Stimulated activated naive B cell treated with anti-CD40 and anti-IgM and Interleukin-4, amounts not matched to agents 10 μg/mL and 1 μg/mL and 100 μg/mL, for 72 hours (primary cell): ENCODE results near the gene ZNF286A.
"Not testable (repeated sequence)": the region's sequence is repeated elsewhere in the genome, so short reads cannot be mapped to it uniquely, and the experiment has no call there.

Source experiments
- ATAC-seq, 2 donors: fragments of 150-1000 bp; cut with Tn5 transposase; replicated peaks; 2 replicates each; pipeline ENCODE4 v1.10.0; 2021; ENCODE audit warnings: moderate library complexity in 1 of 2
- DNase-seq: peaks from one replicate; pipeline ENCODE4 v3.0.0; 2021
- H3K27ac Mint-ChIP-seq: one replicate; pipeline ENCODE4 v1.8.0; 2022; ENCODE audit warnings: mild to moderate bottlenecking, mixed read lengths
- H3K27me3 Mint-ChIP-seq, 2 donors: one replicate each; pipeline ENCODE4 v1.8.0; 2022; ENCODE audit warnings: mixed read lengths in 2 of 2
- H3K36me3 Mint-ChIP-seq, 2 donors: one replicate each; pipeline ENCODE4 v1.8.0; 2022; ENCODE audit warnings: mixed read lengths in 2 of 2, mild to moderate bottlenecking in 1 of 2
- H3K4me1 Mint-ChIP-seq, 2 donors: one replicate each; pipeline ENCODE4 v1.8.0; 2022; ENCODE audit warnings: mixed read lengths in 2 of 2, mild to moderate bottlenecking in 1 of 2
- H3K4me3 Mint-ChIP-seq, 2 donors: one replicate each; pipeline ENCODE4 v1.8.0; 2022; ENCODE audit warnings: mild to moderate bottlenecking in 2 of 2, mixed read lengths in 2 of 2, moderate library complexity in 1 of 2
- H3K9me3 Mint-ChIP-seq, 2 donors: one replicate each; pipeline ENCODE4 v1.8.0; 2022; ENCODE audit warnings: mixed read lengths in 2 of 2, mild to moderate bottlenecking in 1 of 2

ZNF286A gene

DNA sequence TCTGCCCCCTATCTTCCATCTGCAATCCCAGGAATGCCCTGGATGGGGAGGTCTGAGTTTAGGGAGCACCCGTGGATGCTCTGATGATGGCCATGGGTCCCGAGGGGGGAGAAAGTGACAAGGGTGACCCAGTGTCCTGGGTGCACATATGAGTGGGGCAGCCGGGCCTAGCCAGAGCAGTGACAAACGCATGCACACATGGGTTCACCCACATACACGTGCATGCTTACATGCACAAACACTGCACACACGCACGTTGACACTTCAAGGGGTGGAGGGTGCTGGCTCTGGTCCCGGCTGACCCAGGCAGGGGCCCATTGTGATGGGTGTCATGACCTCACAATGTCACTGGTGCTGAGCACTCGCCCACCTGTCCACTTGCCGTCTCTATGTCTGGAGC is 32.3 kb downstream of the ZNF286A start, which contains the start of gene TBC1D26:
TSS of gene TBC1D26 (plus strand) at position 384 of the 400 bp plus-strand sequence. CDS start 3,066 bp downstream, outside the sequence.
- not testable (repeated sequence) for H3K9me3 Mint-ChIP-seq, DNase-seq, H3K27ac Mint-ChIP-seq, H3K4me3 Mint-ChIP-seq, H3K36me3 Mint-ChIP-seq, ATAC-seq, H3K4me1 Mint-ChIP-seq, H3K27me3 Mint-ChIP-seq

DNA sequence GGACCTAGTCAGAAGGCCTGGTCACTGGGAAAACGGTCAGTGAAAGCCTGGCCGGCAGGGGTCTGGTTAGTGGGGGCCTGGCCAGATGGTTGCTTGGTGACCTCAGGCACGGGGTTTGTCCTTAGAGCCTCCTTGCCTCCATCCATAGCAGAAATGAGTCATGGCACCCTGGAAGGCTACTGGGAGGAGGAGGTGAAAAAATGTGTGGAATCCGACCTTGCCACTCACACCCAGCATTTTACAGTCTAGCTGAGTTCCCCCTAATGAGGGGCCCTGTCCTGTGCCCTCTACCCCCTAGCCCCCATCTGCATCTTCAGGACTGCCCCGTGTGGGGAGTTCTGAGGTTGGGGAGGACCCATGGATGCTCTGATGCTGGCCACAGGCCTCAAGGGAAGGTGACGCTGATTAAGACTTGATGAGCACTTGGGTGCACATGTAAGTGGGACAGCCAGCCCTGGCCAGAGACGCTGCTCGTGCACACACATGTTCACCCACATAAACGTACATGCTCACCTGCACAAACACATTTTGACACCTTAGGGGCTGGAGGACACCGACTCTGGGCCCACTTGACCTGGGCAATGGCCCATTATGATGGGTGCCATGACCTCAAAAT is 33.7 kb downstream of the ZNF286A start:
- not testable (repeated sequence) for H3K27ac Mint-ChIP-seq, H3K4me3 Mint-ChIP-seq, H3K9me3 Mint-ChIP-seq, H3K27me3 Mint-ChIP-seq, DNase-seq, ATAC-seq, H3K36me3 Mint-ChIP-seq, H3K4me1 Mint-ChIP-seq

DNA sequence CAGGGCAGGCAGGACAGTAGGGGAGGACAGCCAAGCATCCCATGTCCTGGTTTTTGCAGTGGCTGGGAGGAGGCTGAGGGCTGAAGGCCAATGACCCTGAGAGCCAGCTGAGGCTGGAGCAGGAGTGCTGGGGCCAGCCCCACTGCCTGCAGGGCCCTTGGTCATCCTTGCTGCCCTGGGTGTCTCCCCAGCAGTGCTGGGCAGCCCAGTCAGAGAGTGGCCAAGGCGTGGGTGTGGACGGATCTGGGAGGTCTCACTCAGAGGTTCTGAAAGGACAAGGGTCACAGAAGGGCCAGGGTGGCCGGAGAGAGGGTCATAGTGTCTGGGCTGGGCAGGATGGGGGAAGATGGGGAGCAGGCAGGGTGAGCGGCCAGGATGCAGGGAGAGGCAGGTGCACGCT is 37.0 kb downstream of the ZNF286A start:
- H3K4me1 Mint-ChIP-seq, H3K27me3 Mint-ChIP-seq, ATAC-seq, H3K36me3 Mint-ChIP-seq, DNase-seq, H3K4me3 Mint-ChIP-seq, H3K9me3 Mint-ChIP-seq: not testable (repeated sequence)
- peak overlapping the region; percentile 67 for H3K27ac Mint-ChIP-seq

DNA sequence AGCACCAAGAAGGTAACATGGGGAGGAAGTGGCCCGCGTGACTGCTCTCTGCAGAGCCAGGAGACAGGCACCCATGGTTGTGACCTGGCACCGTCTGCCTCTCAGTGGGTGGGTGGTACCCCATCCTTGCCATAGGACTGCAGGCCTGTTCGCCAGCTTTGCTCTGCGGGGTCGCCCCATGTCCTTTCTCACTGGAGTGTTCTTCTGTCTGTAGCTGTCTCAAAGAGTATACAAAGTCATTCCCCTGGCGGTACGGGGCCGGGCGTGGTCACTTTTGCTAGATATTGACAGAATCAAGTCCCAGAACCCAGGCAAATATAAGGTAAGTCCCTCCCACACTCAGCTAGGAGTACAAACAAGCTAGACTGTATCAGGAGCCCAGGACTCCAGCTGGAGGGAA is 38.5 kb downstream of the ZNF286A start:
- H3K27me3 Mint-ChIP-seq: peaks cover 0 to 8% of the 10 kb centered on the region in 2 donors
- DNase-seq (no peak), ATAC-seq (no peak)
- no peaks in the 10 kb centered on the region for H3K9me3 Mint-ChIP-seq
- H3K4me3 Mint-ChIP-seq: no peak overlapping the region
- H3K27ac Mint-ChIP-seq: no peak overlapping the region
- no peaks in the 10 kb centered on the region for H3K4me1 Mint-ChIP-seq
- H3K36me3 Mint-ChIP-seq: no peaks in the 10 kb centered on the region

DNA sequence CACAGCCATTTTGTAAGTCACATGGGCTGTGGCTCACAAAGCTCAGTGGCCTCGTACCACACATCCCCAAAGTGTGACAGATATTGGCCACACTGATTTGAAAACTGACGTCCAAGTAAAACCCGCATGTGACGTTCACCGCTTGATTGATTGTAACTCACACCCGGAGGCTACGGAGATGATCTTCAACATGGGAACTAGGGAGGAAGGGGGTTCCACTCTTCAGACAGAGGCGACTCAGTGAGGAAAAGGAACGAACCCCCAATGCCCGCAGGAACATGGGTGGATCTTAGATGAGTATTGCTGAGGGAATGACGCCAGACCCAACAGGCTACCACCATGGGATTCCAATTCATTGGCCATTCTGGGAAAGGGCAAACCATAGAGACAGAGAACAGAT is 39.7 kb downstream of the ZNF286A start:
- H3K4me3 Mint-ChIP-seq, ATAC-seq, H3K27ac Mint-ChIP-seq, H3K27me3 Mint-ChIP-seq, H3K36me3 Mint-ChIP-seq, H3K4me1 Mint-ChIP-seq, DNase-seq, H3K9me3 Mint-ChIP-seq: not testable (repeated sequence)

DNA sequence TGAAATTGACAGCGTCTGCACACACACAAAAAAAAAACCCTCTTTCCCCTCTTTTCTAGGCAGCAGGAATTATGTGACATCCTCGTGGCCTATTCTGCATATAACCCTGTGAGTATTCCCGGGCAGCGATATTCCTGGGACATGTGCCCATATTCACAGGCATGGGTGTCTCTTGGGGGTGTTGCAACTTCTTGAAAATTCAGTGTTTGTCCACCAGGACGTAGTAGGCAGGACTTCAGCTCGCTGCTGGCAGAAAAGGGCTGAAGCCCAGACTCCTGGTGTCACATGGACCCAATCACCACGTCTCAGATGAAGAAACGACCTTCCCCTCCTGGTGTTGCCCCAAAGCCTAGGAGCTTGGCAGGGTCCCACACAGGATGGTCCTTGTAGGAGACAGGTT is 40.5 kb downstream of the ZNF286A start:
- H3K27ac Mint-ChIP-seq: not testable (repeated sequence)

DNA sequence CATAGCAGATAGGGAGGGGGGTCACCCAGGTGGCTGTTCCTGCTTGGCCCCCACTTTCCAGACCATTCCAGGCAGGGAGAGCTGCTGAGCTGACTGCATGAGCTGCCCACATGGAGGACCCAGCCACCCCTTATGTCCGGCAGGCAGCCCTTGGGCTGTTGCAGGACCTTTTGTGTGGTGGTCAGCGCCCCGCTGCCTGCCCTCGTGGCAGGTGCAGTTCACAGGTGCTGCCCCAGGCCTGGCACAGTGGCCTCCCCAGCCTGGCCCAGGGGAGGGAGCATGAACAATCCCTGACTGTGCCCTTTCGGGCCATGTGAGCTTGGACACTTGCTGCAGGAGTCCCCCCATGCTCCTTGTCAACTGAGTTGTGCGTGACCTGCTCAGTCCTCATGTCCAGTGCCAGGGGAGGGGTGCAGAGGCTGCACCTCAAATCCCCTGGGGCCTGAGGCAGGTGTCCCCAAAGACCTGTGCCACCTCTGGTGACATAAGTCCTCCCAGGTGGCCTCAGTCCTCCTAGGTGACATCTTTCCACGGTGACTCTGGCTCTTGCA is 41.1 kb downstream of the ZNF286A start:
- DNase-seq (no peak), ATAC-seq (no peak)
- Mint-ChIP-seq H3K4me3 (no peak overlapping the region), H3K9me3 (no peaks in the 10 kb centered on the region), H3K27me3 (peaks cover 0 to 8% of the 10 kb centered on the region in 2 donors), H3K36me3 (no peaks in the 10 kb centered on the region), H3K4me1 (no peaks in the 10 kb centered on the region), H3K27ac (no peak overlapping the region)

More for the DNA sequence above, 40.5 kb downstream of the ZNF286A start:
- ATAC-seq, H3K4me3 Mint-ChIP-seq, H3K4me1 Mint-ChIP-seq, H3K9me3 Mint-ChIP-seq, H3K27me3 Mint-ChIP-seq, H3K36me3 Mint-ChIP-seq, DNase-seq: not testable (repeated sequence)

DNA sequence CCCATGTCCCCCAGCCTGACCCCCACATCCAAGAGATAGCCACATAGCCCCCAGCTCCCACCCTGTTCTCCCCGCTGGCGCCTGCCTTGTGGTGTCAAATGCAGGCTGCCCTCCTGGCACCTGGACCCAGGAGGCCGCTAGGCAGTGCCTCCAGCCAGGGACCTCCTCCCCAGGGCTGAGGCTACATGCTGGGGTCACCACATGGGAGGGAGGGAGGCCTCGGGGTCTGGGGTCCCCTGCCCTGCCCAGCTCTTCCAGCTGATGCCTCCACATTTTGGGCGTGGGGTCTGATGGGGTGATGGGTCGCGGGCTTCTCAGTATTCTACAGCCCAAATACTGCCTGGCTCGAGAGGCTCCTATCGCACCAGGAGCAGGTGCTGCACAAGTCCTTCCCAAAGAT is 42.1 kb downstream of the ZNF286A start:
- no peak for DNase-seq
- Mint-ChIP-seq H3K27me3 (peaks cover 0 to 8% of the 10 kb centered on the region in 2 donors), H3K4me1 (no peaks in the 10 kb centered on the region), H3K36me3 (no peaks in the 10 kb centered on the region), H3K4me3 (no peak overlapping the region), H3K9me3 (peaks cover 0 to 2% of the 10 kb centered on the region in 2 donors), H3K27ac (no peak overlapping the region)
- ATAC-seq: no peak

DNA sequence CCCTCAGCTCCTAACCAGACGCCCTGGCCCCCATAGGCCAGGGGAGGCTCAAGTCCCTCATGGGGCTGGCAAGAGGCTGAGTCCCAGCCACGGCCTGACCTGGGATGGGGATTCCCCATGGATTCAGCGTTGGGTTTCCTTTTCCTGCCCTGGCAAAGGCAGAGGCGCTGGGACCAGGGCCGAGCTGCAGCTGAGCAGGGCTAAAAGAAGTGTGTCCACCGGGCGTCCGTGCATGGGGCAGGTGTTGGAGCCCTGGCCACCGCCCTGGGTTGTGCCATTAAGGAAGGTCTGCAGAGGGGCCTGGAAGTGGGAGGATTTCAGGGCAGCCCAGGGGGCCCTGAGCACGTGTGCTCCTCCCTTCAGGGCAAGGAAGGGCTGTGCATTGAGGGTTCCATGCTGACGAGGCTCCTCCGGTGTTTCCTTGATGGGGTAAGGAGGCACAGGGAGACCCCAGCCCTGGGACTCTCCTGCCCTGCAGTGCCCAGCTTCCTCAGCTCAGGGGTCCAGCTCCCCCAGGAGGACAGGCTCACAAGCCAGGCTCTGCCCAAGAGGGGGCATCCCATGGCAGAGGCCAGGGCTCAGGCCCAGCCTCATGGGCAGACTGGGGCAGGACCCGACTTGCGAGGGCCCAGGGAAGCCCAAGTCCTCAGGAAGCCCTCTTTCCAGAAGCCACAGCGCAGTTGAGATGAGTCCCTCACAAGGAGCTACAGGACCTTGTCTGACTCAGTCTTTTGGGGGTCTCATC is 42.7 kb downstream of the ZNF286A start:
- Mint-ChIP-seq H3K4me3 (no peak overlapping the region), H3K27ac (no peak overlapping the region), H3K9me3 (peaks cover 0 to 3% of the 10 kb centered on the region in 2 donors), H3K27me3 (peaks cover 0 to 8% of the 10 kb centered on the region in 2 donors), H3K36me3 (no peaks in the 10 kb centered on the region), H3K4me1 (peaks cover 0 to 1% of the 10 kb centered on the region in 2 donors)
- ATAC-seq (no peak), DNase-seq (no peak)

DNA sequence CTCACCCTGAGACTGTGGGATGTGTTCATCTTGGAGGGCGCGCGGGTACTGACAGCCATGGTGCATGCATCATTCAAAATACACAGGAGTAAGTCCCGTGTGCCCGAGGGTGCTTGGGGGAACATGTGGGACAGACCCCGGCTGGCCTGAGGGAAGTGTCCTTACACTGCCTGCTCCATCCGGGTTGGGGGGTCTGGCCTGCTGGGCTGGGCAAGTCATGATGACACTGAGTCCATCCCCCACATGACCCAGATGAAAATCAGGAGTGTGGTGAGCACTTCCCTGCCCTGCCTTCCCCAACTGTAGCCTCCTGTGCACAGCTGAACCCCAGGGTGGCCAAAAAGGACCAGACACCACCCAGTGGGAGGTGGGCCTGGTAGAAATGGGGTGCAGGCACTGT is 43.4 kb downstream of the ZNF286A start:
- peaks cover 0 to 8% of the 10 kb centered on the region in 2 donors for H3K27me3 Mint-ChIP-seq
- no peak for DNase-seq
- peaks cover 0 to 3% of the 10 kb centered on the region in 2 donors for H3K9me3 Mint-ChIP-seq
- no peak overlapping the region for H3K27ac Mint-ChIP-seq
- H3K4me3 Mint-ChIP-seq: no peak overlapping the region
- ATAC-seq: no peak
- no peaks in the 10 kb centered on the region for H3K36me3 Mint-ChIP-seq
- peaks cover 0 to 1% of the 10 kb centered on the region in 2 donors for H3K4me1 Mint-ChIP-seq

DNA sequence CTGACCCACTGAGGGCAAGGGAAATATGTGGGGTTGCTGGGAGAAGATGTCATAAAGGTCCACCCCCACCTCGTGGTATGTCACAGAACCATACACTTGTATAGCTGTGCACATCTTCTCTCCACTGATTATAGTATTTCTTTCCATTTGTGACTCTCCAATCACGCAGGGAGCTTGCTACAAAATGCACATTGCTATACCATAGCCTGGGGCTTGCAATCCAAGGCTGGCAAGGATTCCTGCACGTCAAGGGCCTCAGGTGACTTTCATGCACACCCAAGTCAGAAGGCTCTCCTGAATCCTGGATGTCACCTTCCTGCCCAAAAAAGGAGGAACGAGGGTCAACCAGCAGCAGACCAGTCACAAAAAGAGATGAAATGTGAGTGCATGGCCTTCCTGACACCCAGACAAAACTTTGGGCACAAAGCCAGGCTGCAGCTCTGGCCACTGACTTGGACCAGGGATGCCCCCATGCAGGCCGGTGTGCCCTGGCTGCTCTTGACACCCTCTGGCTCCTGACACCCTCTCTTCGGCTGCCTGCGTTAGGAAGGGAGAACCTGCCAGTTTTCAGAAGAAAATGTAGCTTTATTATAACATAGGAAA is 44.6 kb downstream of the ZNF286A start:
- Mint-ChIP-seq H3K27ac (no peak overlapping the region), H3K4me3 (no peak overlapping the region), H3K4me1 (peaks cover 0 to 1% of the 10 kb centered on the region in 2 donors), H3K9me3 (peaks cover 0 to 3% of the 10 kb centered on the region in 2 donors), H3K36me3 (no peaks in the 10 kb centered on the region), H3K27me3 (peaks cover 0 to 4% of the 10 kb centered on the region in 2 donors)
- DNase-seq: no peak
- ATAC-seq: no peak

DNA sequence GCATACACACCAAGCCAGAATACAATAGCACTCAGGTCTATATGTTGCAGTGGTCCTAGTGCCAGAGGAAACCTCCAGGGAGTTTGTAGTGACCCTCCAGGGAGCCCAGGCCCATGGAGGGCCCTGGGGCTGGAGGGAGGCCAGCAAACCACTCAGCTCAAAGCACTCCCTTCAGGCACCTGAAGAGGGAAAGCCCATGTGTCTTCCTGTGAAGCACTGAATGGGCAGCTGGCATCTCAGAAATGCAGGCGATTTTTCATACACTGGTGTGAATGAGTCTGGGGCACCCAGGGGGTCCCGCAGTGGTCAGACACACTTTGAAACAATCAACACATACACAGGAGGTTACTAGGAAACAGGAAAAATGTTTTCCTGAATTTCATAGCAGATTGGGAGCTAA is 45.3 kb downstream of the ZNF286A start:
- H3K27ac Mint-ChIP-seq: no peak overlapping the region
- DNase-seq (no peak), ATAC-seq (no peak)
- H3K9me3 Mint-ChIP-seq: peaks cover 0 to 3% of the 10 kb centered on the region in 2 donors
- peaks cover 0 to 1% of the 10 kb centered on the region in 2 donors for H3K4me1 Mint-ChIP-seq
- no peaks in the 10 kb centered on the region for H3K36me3 Mint-ChIP-seq
- no peak overlapping the region for H3K4me3 Mint-ChIP-seq
- no peaks in the 10 kb centered on the region for H3K27me3 Mint-ChIP-seq

DNA sequence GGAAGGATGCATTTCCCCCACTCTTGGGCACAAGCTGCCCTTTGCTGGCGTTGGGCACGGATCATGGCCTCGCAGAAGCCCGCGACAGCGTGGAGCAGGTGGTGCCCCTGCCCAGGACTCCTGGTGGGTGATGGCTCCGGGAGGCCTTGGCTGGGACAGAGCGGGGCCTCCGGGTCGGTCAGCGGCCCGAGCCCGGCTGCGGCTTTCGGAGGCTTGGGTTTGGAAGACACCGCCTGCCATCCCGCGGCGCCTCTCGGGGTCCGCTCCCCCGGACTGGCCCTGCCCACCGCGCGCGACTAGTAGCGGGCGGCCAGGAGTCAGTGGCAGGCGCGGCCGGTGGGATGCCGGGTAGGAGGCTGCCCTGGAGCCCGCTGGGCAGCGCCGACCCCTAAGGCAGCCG is 49.9 kb downstream of the ZNF286A start:
- ATAC-seq, H3K27ac Mint-ChIP-seq, H3K9me3 Mint-ChIP-seq, H3K36me3 Mint-ChIP-seq, H3K4me1 Mint-ChIP-seq, DNase-seq, H3K4me3 Mint-ChIP-seq, H3K27me3 Mint-ChIP-seq: not testable (repeated sequence)

DNA sequence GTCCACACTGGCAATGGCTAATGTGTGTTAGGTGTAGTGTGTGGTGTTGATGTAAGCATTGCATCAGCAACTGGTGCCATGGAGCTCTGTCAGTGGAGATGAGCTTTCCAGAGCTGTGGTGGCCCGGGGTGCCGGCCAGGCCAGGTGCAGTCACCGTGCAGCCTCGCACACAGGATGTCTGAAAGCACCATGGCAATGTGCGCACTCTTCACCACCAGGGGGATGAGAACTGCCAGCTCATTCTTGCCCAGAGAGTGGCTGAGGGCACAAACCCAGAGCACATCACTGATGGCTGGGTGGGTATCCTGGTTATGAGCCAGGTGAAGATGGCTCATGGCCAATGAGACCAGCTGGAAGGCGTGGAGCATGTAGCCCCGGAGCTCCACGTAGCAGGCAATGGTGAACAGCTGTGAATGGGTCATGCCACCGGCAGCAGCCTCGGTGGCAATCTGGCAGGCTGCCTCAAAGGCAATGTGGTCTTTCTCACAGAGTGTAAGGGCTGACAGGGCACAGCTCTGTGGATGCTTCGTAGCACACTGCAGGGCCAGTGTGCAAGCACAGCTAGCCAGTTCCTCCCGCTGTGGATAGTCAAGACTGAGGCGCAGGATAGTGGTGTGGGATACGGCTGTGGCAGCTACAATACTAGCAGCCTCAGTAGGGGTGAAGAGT is 69.4 kb downstream of the ZNF286A start:
- ATAC-seq: peak in 1 of 2 donors; percentile 29

More for the DNA sequence above, 69.4 kb downstream of the ZNF286A start:
- not testable (repeated sequence) for H3K27ac Mint-ChIP-seq, H3K4me3 Mint-ChIP-seq, H3K36me3 Mint-ChIP-seq, H3K9me3 Mint-ChIP-seq, DNase-seq, H3K27me3 Mint-ChIP-seq, H3K4me1 Mint-ChIP-seq
